Activated CD4-positive, alpha-beta T cell treated with anti-CD3 and anti-CD28 coated beads, Interleukin-2, amount 10 ng/mL, durations not matched to agents 7 days and 5 days (primary cell): ENCODE data around the gene FTCD. TPM values are rescaled to one million over a fixed set of nuclear protein-coding genes. Genes with fewer than 3 reads are reported as not detected.
"Not testable (repeated sequence)": the region's sequence is repeated elsewhere in the genome, so short reads cannot be mapped to it uniquely, and the experiment has no call there.

Experiments
- CTCF ChIA-PET: fragments of 350-600 bp; sonication (Branson Sonifier 250); formaldehyde crosslinking; loops from one replicate; lab custom pipeline; 2021; ENCODE audit warnings: antibody characterized with exemption; lab: Charles Lee
- POLR2A ChIA-PET: fragments of 350-600 bp; sonication (Branson Sonifier 250); formaldehyde crosslinking; loops from one replicate; lab custom pipeline; 2021; ENCODE audit warnings: antibody characterized with exemption; lab: Charles Lee
- DNase-seq: peaks from one replicate; pipeline ENCODE4 v3.0.0-alpha.2; 2020
- H3K27ac Mint-ChIP-seq: one replicate; pipeline ENCODE4 v1.8.0; 2021; ENCODE audit warnings: mild to moderate bottlenecking, moderate library complexity, mixed read lengths
- H3K27me3 Mint-ChIP-seq: one replicate; pipeline ENCODE4 v1.8.0; 2021; ENCODE audit warnings: mixed read lengths
- H3K36me3 Mint-ChIP-seq: one replicate; pipeline ENCODE4 v1.8.0; 2021; ENCODE audit warnings: low read depth, mixed read lengths
- H3K4me1 Mint-ChIP-seq: one replicate; pipeline ENCODE4 v1.8.0; 2021; ENCODE audit warnings: mixed read lengths
- H3K4me3 Mint-ChIP-seq: one replicate; pipeline ENCODE4 v1.8.0; 2021; ENCODE audit warnings: mild to moderate bottlenecking, moderate library complexity, mixed read lengths
- H3K9me3 Mint-ChIP-seq: one replicate; pipeline ENCODE4 v1.8.0; 2021; ENCODE audit warnings: mixed read lengths
- total RNA-seq, 2 experiments: library from RNA; stranded (reverse); gene quantifications; one replicate each; pipeline ENCODE4 v1.2.3, GENCODE V29; 2021

FTCD gene
- total RNA-seq: not detected

- no peak within 1 kb of the TSS for H3K27ac Mint-ChIP-seq
- H3K9me3 Mint-ChIP-seq: no peaks in the 10 kb centered on the region
- POLR2A ChIA-PET: no interaction called here
- H3K4me1 Mint-ChIP-seq: no peaks in the 10 kb centered on the region
- H3K4me3 Mint-ChIP-seq: no peak within 1 kb of the TSS
- no peaks in the 10 kb centered on the region for H3K36me3 Mint-ChIP-seq
- DNase-seq: no peak
- H3K27me3 Mint-ChIP-seq: no peaks in the 10 kb centered on the region
- CTCF ChIA-PET: no interaction called here
Measured at GRCh38 chr21:46155514-46156377, at the start of gene FTCD. Gene FTCD (minus strand): TSS chr21:46155579. CDS start chr21:46155523, 56 bp downstream.

GRCh38 chr21:46205166-46205565 lies 49.8 kb upstream of the FTCD start:
- Mint-ChIP-seq H3K27ac (no peak overlapping the region), H3K4me3 (no peak overlapping the region), H3K27me3 (no peaks in the 10 kb centered on the region), H3K4me1 (no peaks in the 10 kb centered on the region), H3K36me3 (peaks cover 8% of the 10 kb centered on the region), H3K9me3 (no peaks in the 10 kb centered on the region)
- DNase-seq: no peak
- CTCF ChIA-PET: no interaction called here
- POLR2A ChIA-PET: no interaction called here

GRCh38 chr21:46203203-46203600 lies 47.8 kb upstream of the FTCD start:
- Mint-ChIP-seq H3K4me3 (no peak overlapping the region), H3K27me3 (no peaks in the 10 kb centered on the region), H3K9me3 (no peaks in the 10 kb centered on the region), H3K27ac (peak overlapping the region; percentile 62), H3K36me3 (peaks cover 16% of the 10 kb centered on the region), H3K4me1 (no peaks in the 10 kb centered on the region)
- ChIA-PET CTCF (no interaction called here), POLR2A (no interaction called here)
- no peak for DNase-seq

GRCh38 chr21:46202592-46203202 lies 47.3 kb upstream of the FTCD start:
- no peak for DNase-seq
- Mint-ChIP-seq H3K4me1 (no peaks in the 10 kb centered on the region), H3K27me3 (no peaks in the 10 kb centered on the region), H3K36me3 (peaks cover 16% of the 10 kb centered on the region), H3K4me3 (no peak overlapping the region), H3K27ac (peak overlapping the region; percentile 62), H3K9me3 (no peaks in the 10 kb centered on the region)
- ChIA-PET POLR2A (no interaction called here), CTCF (no interaction called here)

- CTCF ChIA-PET, H3K27me3 Mint-ChIP-seq, POLR2A ChIA-PET, H3K27ac Mint-ChIP-seq, DNase-seq, H3K4me3 Mint-ChIP-seq, H3K9me3 Mint-ChIP-seq, H3K4me1 Mint-ChIP-seq: not testable (repeated sequence)
- peaks cover 22% of the 10 kb centered on the region for H3K36me3 Mint-ChIP-seq
Measured at GRCh38 chr21:46200877-46201803, 45.8 kb upstream of the FTCD start.

GRCh38 chr21:46199436-46200373 lies 44.3 kb upstream of the FTCD start:
- no peak overlapping the region for H3K27ac Mint-ChIP-seq
- no peak for DNase-seq
- no peaks in the 10 kb centered on the region for H3K4me1 Mint-ChIP-seq
- H3K27me3 Mint-ChIP-seq: no peaks in the 10 kb centered on the region
- ChIA-PET POLR2A (no interaction called here), CTCF (interaction anchor here (1.6 kb wide), 1 partner anchor 78 kb away, joined by 3 read pairs; no protein-coding TSS in a partner anchor)
- no peaks in the 10 kb centered on the region for H3K9me3 Mint-ChIP-seq
- H3K36me3 Mint-ChIP-seq: peaks cover 24% of the 10 kb centered on the region
- H3K4me3 Mint-ChIP-seq: no peak overlapping the region

- Mint-ChIP-seq H3K27ac (no peak overlapping the region), H3K4me1 (no peaks in the 10 kb centered on the region)
- POLR2A ChIA-PET: no interaction called here
Measured at GRCh38 chr21:46196733-46197132, 41.4 kb upstream of the FTCD start.

GRCh38 chr21:46195595-46196195 lies 40.3 kb upstream of the FTCD start:
- H3K4me3 Mint-ChIP-seq: no peak overlapping the region
- ChIA-PET POLR2A (no interaction called here), CTCF (interaction anchor here (1.2 kb wide), 1 partner anchor 15 kb away, joined by 3 read pairs; no protein-coding TSS in a partner anchor)
- DNase-seq: no peak
- H3K27me3 Mint-ChIP-seq: no peaks in the 10 kb centered on the region
- H3K9me3 Mint-ChIP-seq: no peaks in the 10 kb centered on the region
- no peaks in the 10 kb centered on the region for H3K4me1 Mint-ChIP-seq
- H3K36me3 Mint-ChIP-seq: peaks cover 34% of the 10 kb centered on the region
- H3K27ac Mint-ChIP-seq: no peak overlapping the region

More at GRCh38 chr21:46196733-46197132, 41.4 kb upstream of the FTCD start:
- CTCF ChIA-PET: no interaction called here
- DNase-seq: no peak
- Mint-ChIP-seq H3K4me3 (no peak overlapping the region), H3K9me3 (no peaks in the 10 kb centered on the region), H3K27me3 (no peaks in the 10 kb centered on the region), H3K36me3 (peaks cover 36% of the 10 kb centered on the region)

- no peaks in the 10 kb centered on the region for H3K4me1 Mint-ChIP-seq
- POLR2A ChIA-PET: no interaction called here
- no peak overlapping the region for H3K4me3 Mint-ChIP-seq
- H3K27me3 Mint-ChIP-seq: no peaks in the 10 kb centered on the region
- no peak for DNase-seq
- no peaks in the 10 kb centered on the region for H3K9me3 Mint-ChIP-seq
- CTCF ChIA-PET: interaction anchor here (0.6 to 1.2 kb wide), 2 partner anchors 14 to 81 kb away, joined by 3 read pairs; no protein-coding TSS in a partner anchor
- peaks cover 30% of the 10 kb centered on the region for H3K36me3 Mint-ChIP-seq
- H3K27ac Mint-ChIP-seq: no peak overlapping the region
Measured at GRCh38 chr21:46194374-46195334, 39.3 kb upstream of the FTCD start.

GRCh38 chr21:46193829-46194373 lies 38.5 kb upstream of the FTCD start:
- no peaks in the 10 kb centered on the region for H3K9me3 Mint-ChIP-seq
- no peak for DNase-seq
- H3K4me1 Mint-ChIP-seq: no peaks in the 10 kb centered on the region
- H3K27ac Mint-ChIP-seq: no peak overlapping the region
- ChIA-PET CTCF (no interaction called here), POLR2A (no interaction called here)
- no peaks in the 10 kb centered on the region for H3K27me3 Mint-ChIP-seq
- H3K4me3 Mint-ChIP-seq: no peak overlapping the region
- H3K36me3 Mint-ChIP-seq: peaks cover 25% of the 10 kb centered on the region
